ENCODE measurements around the gene CAMK2G.

Gene CAMK2G

GRCh38 chr10:73859428-73859783, 14.9 kb downstream of the CAMK2G start:
- no peak overlapping the region for H3K4me3 ChIP-seq (ENCODE audit: low read depth, low read length)
- TF ChIP-seq CTCF (IDR thresholded peaks at IDR 0.05; ENCODE audit: borderline replicate concordance, insufficient read depth, low read depth, low read length), result no peak

GRCh38 chr10:73858750-73859427, 15.5 kb downstream of the CAMK2G start:
- no peak overlapping the region for H3K4me3 ChIP-seq (ENCODE audit: low read depth, low read length)
- TF ChIP-seq CTCF (IDR thresholded peaks at IDR 0.05; ENCODE audit: borderline replicate concordance, insufficient read depth, low read depth, low read length), result no peak

- no peak for TF ChIP-seq CTCF (IDR thresholded peaks at IDR 0.05; ENCODE audit: borderline replicate concordance, insufficient read depth, low read depth, low read length)
- H3K4me3 ChIP-seq (ENCODE audit: low read depth, low read length), result no peak overlapping the region
Observed at GRCh38 chr10:73858013-73858708, 16.2 kb downstream of the CAMK2G start.

- no peak for TF ChIP-seq CTCF (IDR thresholded peaks at IDR 0.05; ENCODE audit: borderline replicate concordance, insufficient read depth, low read depth, low read length)
- H3K4me3 ChIP-seq (ENCODE audit: low read depth, low read length), result no peak overlapping the region
Observed at GRCh38 chr10:73857446-73857845, 16.9 kb downstream of the CAMK2G start.

GRCh38 chr10:73856261-73856660, 18.1 kb downstream of the CAMK2G start:
- no peak for TF ChIP-seq CTCF (IDR thresholded peaks at IDR 0.05; ENCODE audit: borderline replicate concordance, insufficient read depth, low read depth, low read length)
- H3K4me3 ChIP-seq (ENCODE audit: low read depth, low read length), result no peak overlapping the region

GRCh38 chr10:73855413-73855812, 18.9 kb downstream of the CAMK2G start:
- no peak for TF ChIP-seq CTCF (IDR thresholded peaks at IDR 0.05; ENCODE audit: borderline replicate concordance, insufficient read depth, low read depth, low read length)
- H3K4me3 ChIP-seq (ENCODE audit: low read depth, low read length), result no peak overlapping the region

GRCh38 chr10:73854310-73854709, 20.0 kb downstream of the CAMK2G start:
- no peak for TF ChIP-seq CTCF (IDR thresholded peaks at IDR 0.05; ENCODE audit: borderline replicate concordance, insufficient read depth, low read depth, low read length)

More at GRCh38 chr10:73854310-73854709, 20.0 kb downstream of the CAMK2G start:
- H3K4me3 ChIP-seq (ENCODE audit: low read depth, low read length), result no peak overlapping the region
